Stimulated activated CD4-positive, alpha-beta T cell treated with anti-CD3 and anti-CD28 coated beads, Interleukin-2, amount 100 ng/mL, for 24 hours (primary cell): Measurements from ENCODE around the gene PRDM7.

Experiments
- DNase-seq, 2 donors: peaks; one replicate each; pipeline ENCODE4 v3.0.0-alpha.2; 2020

The PRDM7 gene

GRCh38 chr16:90033387-90033786 lies 43.7 kb downstream of the PRDM7 start:
- no peak for DNase-seq

- DNase-seq = no peak
These were observed 44.3 kb downstream of the PRDM7 start for GRCh38 chr16:90032674-90033331.

GRCh38 chr16:90031931-90032673 lies 45.0 kb downstream of the PRDM7 start:
- DNase-seq = no peak

- no peak for DNase-seq
These were observed 45.8 kb downstream of the PRDM7 start for GRCh38 chr16:90031186-90031930.

GRCh38 chr16:90028985-90029384 lies 48.1 kb downstream of the PRDM7 start:
- DNase-seq = no peak

GRCh38 chr16:90027611-90028010 lies 49.5 kb downstream of the PRDM7 start:
- no peak for DNase-seq

- DNase-seq = no peak
These were observed 51.0 kb downstream of the PRDM7 start for GRCh38 chr16:90026135-90026534.

GRCh38 chr16:90023078-90023447 lies 54.1 kb downstream of the PRDM7 start:
- DNase-seq = no peak

- DNase-seq = peak; percentile 81 to 88
These were observed 54.7 kb downstream of the PRDM7 start for GRCh38 chr16:90022209-90023077.

- DNase-seq = no peak
These were observed 56.2 kb downstream of the PRDM7 start for GRCh38 chr16:90020838-90021382.

- no peak for DNase-seq
These were observed 56.8 kb downstream of the PRDM7 start for GRCh38 chr16:90020260-90020837.

- DNase-seq = peak; percentile 59 to 60
These were observed 57.4 kb downstream of the PRDM7 start for GRCh38 chr16:90019543-90020259.

- DNase-seq = no peak
These were observed 58.2 kb downstream of the PRDM7 start, which contains the start of gene DBNDD1 for GRCh38 chr16:90018652-90019542. TSS of gene DBNDD1 (minus strand) at chr16:90019456. CDS start at chr16:90019341, 115 bp downstream.

- no peak for DNase-seq
These were observed 58.9 kb downstream of the PRDM7 start for GRCh38 chr16:90018297-90018651.

- no peak for DNase-seq
These were observed 60.7 kb downstream of the PRDM7 start for GRCh38 chr16:90016339-90016950.

GRCh38 chr16:90015586-90016338 lies 61.4 kb downstream of the PRDM7 start:
- no peak for DNase-seq

- DNase-seq = no peak
These were observed 64.0 kb downstream of the PRDM7 start for GRCh38 chr16:90012991-90013745.

- no peak for DNase-seq
These were observed 65.1 kb downstream of the PRDM7 start for GRCh38 chr16:90011908-90012501.
